DMS114 treated with DMSO at 0.1 percent for 48 hours (cell line): ENCODE measurements around the gene DES.
A peak's percentile ranks its signal among the peaks of the same experiment; 100 is the strongest.

Experiments
- DNase-seq: peaks from one replicate; lab custom pipeline; 2025; ENCODE audit not compliant: unreplicated experiment; lab: John Stamatoyannopoulos, UW

DES gene

DNA sequence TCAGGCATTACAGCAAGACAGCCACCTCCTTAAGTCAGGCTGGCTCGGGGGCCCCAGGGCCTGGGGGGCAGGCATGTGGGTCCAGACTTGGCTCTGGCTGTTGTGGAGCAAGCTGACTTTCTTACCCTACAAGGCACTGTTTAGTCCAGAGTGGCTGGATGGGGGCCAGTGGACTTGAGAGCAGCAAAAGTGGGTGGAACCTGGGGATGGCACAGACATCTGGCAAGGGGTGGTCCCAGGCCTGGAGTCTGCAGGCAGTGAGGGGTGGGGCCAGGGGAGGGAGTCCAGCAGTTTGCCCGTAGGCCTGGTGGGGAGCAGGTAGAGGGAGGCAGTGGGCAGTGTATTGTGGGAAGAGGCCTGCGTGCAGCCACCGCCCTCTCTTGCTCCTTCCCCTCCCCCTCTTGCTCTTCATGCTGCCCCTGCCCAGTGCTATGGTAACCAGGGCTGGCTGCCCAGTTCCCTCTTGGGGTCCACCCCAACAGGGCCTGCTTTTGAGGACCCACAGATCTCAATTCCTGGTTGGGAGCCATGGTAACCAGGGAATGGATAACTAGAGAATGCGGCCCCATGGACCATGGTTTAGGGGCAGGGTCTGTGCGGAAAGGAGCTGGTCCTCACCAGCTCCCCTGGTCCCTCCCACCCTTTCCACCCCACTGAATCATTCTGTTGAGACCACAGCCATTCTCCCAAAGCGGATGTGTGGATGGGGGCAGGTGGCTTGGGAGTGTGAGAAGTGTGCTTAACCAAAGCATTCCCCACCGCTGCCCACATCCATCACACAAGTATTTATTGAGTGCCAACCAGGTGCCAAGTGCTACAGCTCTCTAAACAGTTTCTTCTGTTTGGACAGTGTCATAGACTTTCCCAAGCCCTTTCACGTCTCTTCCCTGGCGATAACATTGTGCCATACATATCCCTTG lies 35.8 kb downstream of the DES start:
- DNase-seq, result no peak

GRCh38 chr2:219455581-219455980 lies 37.4 kb downstream of the DES start:
- DNase-seq, result no peak

DNA sequence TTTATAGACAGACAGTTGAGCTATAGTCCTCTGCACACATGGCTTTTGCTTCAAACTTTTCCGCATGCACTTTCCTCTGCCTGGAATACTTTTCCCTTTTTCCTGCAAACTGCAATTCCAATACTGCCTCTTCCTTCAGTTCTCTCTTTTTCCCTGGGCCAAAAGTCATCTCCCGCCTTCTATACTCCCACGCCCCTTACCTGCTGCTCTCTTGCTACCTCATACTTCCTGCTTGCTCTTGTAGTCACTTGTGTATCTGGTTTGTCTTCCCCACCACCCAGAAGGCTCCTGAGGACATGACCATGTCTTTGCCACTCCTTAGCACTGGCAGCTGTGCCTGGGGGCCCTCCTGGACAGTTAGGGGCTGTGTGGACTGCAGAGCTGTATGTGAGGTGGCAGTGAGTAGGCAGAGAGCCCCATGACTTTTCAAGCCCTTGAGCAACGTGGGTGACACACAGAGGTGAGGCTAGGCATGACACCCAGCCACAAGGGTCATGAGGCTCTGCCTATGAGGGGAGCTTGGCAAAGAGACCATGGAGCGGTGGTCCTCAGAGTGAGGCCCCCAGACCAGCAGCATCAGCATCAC lies 39.7 kb downstream of the DES start:
- no peak for DNase-seq

DNA sequence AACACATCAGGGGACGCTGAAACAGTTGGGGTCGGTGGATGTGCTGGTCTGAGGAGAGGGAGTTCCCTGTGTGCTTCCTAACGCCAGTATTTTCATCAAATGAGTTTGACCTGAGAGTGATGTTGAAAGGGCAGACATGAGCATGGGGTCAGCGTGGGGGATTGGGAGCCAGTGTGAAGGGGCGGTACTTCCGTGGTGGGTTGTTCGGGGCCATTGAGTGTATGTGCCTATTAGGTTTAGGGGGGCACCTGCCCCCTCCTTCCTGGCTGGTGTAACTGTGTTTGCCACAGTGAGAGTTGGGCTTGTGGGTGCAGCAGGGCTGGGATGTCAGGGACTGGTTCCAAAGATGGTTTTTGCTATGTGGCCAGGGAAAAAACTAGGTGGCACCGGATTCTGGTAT lies 40.8 kb downstream of the DES start:
- DNase-seq, result no peak

DNA sequence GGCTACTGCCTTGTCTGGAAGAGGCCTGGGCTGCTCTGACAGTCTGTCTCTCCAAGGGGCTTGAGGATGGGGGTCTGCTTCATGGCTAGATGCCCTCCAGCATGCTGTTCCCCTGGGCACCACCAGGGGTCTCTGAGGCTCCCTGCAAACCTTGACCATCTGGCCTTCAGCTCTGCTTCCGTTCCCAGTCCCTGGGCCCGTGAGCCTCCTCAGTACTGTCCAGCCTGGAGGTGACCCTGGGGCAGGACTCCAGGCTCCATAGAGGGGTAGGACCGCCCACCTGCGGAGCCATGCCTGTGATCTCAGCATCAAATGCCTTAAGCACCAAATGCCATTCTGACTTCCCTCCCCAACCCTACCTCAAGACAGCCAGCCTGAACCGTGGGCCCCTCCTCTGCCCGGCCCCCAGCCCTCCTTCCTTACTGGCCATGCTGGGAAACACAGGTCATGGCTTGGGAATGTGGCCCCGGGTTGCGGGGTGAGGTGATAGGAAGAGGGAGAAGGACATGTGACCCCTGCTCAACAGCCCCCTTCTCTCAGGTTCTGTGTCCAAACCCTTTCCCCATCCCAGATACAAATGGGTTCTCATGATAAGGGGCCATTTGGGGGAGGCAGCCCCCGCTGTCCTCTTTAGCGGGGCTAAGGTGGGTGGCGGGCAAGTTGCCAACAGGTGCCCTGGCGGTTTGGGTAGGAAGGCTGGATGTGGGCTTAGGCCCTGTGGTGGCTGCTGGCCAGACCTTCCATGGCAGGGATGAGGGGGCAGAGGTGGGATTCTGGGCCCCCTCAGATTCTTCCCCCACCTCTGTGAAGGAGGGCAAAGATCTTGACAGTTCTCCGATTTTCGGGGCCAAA lies 41.5 kb downstream of the DES start:
- DNase-seq, result peak; percentile 23

DNA sequence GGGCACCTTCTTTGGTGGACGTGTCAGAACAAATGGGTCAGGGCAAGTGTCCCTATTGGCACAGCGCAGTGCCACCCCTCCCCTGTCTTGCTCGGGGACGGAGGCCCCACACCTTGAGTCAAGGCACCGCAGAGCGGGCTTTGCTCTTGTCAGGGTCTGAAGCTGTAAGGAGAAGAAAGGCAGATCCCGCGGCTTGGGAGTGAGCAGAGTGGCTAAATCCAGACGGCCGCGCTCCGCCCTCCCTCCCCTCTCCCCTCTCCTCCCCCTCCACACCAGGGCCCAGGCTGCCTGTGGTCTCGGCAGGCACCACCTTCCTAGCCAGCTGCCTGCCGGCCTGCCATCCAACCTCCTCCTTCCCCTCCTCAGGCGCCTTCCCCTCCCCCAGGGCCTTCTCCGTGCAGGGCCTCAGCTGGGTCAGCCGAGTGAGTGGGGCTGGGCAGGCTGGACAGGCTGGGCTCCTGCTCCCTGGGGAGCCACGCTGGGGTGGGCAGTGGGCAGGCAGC lies 42.3 kb downstream of the DES start:
- DNase-seq, result no peak

DNA sequence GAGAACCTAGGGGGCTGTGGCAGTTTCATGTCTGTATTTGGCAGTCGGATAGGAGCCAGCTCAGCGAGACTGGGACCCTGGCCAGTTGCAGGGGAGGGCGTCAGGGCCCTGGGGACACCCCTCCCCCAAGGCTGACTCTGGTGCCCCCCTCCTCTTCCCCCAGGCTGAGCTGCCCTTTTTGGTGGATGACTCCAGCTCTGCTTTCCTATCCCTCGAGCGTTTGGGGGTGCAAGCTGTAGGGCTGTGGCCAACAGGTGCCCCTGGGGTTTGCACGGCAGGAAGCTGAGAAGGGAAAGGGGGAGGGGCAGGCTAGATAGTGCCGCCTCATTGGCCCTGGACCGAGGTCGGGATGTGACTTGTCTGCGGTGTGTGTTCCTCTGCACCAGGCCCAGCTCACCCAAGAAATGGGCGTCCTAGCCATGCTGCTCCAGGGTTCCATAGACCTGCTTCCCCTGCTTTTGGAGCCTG lies 42.9 kb downstream of the DES start:
- no peak for DNase-seq

DNA sequence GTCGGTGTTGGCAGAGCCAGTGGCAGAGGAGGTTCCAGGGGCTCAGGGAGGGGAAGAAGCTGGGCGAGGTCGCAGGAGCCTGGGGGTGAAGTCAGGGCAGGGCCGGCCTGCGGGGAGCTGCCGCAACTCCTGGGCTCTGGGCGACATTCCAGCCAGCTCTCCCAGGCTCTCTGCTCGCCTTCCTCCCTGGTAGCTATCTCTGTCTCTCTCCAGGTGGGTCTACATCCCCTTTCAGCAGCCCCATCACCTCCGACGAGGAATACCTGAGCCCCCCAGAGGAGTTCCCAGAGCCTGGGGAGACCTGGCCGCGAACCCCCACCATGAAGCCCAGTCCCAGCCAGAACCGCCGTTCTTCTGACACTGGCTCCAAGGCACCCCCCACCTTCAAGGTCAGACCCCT lies 43.5 kb downstream of the DES start:
- DNase-seq, result no peak

DNA sequence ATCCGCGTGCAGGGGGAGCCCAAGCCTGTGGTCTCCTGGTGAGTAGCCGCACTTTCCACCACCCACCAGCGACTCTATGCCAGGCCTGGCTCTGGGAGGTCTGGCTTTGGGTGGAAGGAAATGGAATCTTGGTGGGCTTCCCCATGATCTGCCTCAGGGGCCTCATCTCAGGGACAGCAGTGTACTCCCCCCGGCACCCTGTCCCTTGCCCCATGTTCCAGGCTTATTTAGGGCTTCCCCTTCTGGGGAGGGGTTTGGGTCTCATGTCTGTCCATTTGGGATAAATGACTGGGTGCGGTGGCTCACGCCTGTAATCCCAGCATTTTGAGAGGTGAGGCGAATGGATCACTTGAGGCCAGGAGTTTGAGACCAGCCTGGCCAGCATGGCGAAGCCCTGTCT lies 44.2 kb downstream of the DES start:
- DNase-seq, result no peak

DNA sequence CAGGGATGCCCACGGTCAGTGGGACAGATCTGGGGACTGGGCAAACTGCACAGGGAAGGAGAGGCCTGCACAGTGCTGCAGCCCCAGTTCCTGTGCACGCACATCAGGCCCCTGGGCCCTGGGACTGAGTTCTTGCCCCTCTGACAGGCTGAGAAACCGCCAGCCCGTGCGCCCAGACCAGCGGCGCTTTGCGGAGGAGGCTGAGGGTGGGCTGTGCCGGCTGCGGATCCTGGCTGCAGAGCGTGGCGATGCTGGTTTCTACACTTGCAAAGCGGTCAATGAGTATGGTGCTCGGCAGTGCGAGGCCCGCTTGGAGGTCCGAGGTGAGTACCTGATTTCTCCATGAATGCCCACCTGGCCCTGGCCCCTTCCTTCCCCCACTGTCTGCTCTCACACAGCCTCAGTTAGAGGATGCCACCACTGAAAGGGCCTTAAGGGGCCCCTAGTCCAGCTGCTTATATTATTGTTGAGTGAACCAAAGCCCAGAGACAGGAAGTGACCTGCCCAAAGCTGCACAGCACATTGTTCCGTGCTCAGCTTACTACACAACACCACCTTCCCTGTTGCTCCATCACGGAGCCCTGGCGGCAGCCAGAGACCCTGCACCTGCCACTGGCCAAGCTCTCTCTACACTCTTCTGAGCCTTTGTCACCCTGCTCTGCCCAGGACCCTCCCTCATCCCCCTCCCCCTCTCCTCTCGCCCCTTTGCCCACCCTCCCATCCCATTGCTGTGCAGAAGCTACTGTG lies 46.3 kb downstream of the DES start:
- no peak for DNase-seq

DNA sequence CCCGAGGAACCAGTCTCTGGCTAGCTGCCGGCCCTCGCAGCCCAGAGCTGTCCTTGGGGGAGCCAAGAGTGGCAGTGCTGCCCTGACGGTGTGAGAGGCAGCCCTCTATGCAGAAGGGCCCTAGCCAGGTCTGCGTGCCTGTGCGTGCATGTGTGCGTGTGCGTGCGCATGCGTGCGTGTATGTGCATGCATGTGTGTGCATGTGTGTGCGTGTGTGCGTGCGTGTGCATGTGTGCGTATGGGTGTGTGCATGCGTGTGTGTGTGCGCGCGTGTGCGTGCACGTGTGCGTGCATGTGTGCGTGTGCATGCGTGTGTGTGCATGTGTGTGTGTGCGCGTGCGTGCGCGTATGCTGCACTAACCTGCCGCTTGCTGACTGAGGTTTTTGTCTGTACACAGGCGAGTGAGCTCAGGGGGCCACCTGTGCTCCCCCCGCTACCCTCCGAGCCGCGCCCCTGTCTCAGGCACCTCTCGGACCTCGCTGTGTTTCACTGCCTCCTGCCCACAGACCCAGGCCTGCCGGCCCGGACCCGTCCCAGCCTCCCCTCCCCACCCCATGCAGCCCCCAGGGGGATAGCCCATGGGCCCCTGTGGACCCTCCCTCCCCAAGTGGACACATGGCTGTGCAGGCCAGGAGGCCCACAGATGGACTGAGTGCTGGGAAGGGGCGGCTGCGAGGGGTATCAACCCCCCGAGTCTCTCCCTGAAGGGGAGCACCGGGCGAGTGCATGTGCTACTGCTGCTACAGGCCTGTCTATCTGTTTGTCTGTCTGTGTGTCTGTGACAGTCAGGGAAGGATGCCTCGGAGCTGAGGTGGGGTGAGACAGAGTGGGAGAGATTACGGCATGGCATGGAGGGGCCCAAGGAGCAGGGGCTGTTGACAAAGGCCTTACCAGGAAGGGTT lies 47.7 kb downstream of the DES start:
- DNase-seq, result no peak

DNA sequence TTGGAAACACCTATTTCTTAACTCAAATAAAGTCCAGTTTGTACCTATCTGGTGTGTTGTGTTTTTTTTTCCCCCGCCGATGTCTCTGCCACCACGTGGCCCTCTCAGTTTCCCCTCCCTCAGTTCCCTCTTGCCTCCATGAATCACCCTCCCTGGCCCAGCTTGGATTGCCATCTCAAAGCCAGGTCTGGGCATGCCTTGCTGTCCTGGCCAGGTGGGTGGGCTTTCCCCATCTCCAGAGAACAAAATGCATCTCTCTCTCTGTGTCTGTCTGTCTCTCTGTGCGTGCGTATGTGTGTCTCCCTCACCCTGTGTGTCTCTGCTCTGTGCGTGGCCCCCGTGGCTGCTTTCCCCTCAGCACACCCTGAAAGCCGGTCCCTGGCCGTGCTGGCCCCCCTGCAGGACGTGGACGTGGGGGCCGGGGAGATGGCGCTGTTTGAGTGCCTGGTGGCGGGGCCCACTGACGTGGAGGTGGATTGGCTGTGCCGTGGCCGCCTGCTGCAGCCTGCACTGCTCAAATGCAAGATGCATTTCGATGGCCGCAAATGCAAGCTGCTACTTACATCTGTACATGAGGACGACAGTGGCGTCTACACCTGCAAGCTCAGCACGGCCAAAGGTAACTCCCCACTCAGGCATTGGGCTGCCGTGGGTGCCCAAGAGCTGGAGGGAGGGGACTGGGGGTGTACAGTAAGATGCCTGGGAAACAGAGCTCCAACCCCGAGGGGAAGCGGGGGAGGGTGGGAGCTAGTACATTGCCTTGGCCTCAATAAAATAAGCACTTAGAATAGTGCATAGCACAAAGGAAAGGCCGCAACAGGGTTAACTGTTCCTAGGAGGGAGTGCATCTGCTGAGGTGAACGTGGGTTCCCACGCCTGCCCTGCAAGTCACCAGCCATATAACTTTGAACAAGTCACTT lies 48.9 kb downstream of the DES start:
- DNase-seq, result no peak

DNA sequence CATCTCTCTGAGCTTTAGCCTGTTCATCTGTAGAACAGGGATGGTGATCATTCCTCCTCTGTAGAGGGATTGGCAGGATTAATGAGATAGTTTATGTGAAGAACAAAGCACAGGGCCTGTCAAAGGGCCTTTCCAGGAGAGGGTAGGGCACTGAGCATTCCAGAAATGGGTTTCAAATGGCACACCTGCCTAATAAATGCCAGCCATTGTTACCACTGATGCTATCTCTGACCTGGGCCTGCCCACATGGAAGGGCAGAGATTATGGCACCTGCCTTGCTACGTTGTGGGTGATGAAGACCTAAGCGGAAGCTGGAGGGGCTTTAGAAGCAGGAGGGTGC lies 49.5 kb downstream of the DES start:
- DNase-seq, result no peak

GRCh38 chr2:219468410-219469185 lies 50.4 kb downstream of the DES start:
- no peak for DNase-seq

DNA sequence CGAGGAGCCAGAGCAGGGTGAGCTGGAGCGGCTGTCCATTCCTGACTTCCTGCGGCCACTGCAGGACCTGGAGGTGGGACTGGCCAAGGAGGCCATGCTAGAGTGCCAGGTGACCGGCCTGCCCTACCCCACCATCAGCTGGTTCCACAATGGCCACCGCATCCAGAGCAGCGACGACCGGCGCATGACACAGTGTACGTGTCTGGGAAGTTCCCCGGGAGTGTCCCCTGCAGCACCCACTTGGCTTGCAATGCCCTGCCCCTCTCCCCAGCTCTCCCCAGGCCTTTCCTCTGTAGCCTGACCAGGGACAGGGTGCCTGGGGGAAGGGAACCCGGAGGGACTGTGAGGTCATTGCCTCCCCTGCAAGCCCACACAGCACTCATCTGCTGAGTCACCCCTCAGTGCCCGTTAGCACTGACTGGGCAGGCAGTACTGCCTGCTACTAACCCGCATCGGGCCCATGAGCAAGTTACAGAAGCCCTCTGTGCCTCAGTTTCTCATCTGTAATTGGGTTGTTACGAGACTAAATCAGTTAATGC lies 51.1 kb downstream of the DES start:
- no peak for DNase-seq

GRCh38 chr2:219470429-219470828 lies 52.3 kb downstream of the DES start:
- DNase-seq, result no peak

DNA sequence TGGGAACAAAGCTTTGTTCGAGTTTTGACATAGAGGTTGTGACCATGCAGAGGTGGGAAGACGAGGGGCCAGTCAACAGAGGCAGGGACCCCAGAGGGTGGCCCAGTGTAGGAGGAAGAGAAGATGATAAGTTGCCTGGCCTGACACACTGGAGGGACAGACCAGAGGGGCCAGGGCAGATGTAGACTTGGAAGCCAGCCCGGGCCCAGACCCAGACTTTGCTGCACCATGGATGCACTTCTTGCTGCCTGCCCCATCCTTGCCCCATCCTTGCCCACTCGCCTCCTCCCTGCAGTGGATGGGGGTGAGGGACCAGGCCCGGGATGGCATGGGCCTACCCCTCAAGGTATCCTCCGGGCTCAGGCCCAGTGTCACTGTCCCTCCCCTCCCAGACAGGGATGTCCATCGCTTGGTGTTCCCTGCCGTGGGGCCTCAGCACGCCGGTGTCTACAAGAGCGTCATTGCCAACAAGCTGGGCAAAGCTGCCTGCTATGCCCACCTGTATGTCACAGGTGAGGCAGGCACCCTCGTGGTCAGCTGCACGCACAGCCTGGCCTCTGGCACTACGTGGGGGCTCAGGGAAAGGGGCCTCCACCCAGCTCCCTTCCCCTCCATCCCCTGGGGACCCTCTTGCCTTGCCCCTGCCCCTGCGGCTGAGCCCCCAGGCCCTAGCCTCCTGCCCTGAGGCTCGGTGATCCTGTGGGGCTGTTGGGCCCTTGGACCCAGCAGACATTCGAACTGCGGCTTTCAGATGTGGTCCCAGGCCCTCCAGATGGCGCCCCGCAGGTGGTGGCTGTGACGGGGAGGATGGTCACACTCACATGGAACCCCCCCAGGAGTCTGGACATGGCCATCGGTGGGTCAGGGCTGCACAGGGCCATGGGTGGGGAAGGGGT lies 53.5 kb downstream of the DES start:
- DNase-seq, result no peak
